Mesendoderm (in vitro differentiated cells): Measurements from ENCODE around the gene IPPK.

Experiments
- DNase-seq: peaks from one replicate; pipeline ENCODE4 v3.0.0; 2013
- H2AK5ac ChIP-seq: 2 replicates; pipeline ENCODE4 v1.6.1; 2013; ENCODE audit warnings: low read length, inconsistent platforms
- H2BK120ac ChIP-seq: 2 replicates; pipeline ENCODE4 v1.6.1; 2013; ENCODE audit warnings: low read depth, mild to moderate bottlenecking, low read length, moderate library complexity, mixed read lengths
- H2BK15ac ChIP-seq: replicated peaks from 2 replicates; pipeline ENCODE4 v1.6.1; 2013; ENCODE audit warnings: low read depth, mild to moderate bottlenecking, moderate library complexity
- H2BK5ac ChIP-seq: 2 replicates; pipeline ENCODE4 v1.6.1; 2013; ENCODE audit warnings: low read length, inconsistent platforms
- H3K18ac ChIP-seq: 2 replicates; pipeline ENCODE4 v1.6.1; 2013; ENCODE audit warnings: mild to moderate bottlenecking, low read length, mixed read lengths
- H3K23ac ChIP-seq: one replicate; pipeline ENCODE4 v1.6.1; 2013; ENCODE audit warnings: low read length
- H3K27ac ChIP-seq: 2 replicates; pipeline ENCODE4 v1.5.1; 2013; ENCODE audit warnings: low read depth, mild to moderate bottlenecking, inconsistent platforms, low read length, moderate library complexity
- H3K27me3 ChIP-seq: 2 replicates; pipeline ENCODE4 v1.6.1; 2013; ENCODE audit warnings: low read length, control low read depth, mild to moderate bottlenecking, inconsistent platforms; ENCODE audit not compliant: insufficient read depth, poor library complexity
- H3K36me3 ChIP-seq: 2 replicates; pipeline ENCODE4 v1.6.1; 2013; ENCODE audit warnings: low read length, inconsistent platforms; ENCODE audit not compliant: control insufficient read depth, insufficient read depth
- H3K4ac ChIP-seq: one replicate; pipeline ENCODE4 v1.6.1; 2013; ENCODE audit warnings: low read depth, mild to moderate bottlenecking, low read length, moderate library complexity
- H3K4me1 ChIP-seq: 2 replicates; pipeline ENCODE4 v1.6.1; 2013; ENCODE audit warnings: low read depth, low read length, inconsistent platforms; ENCODE audit not compliant: control insufficient read depth
- H3K4me2 ChIP-seq: 2 replicates; pipeline ENCODE4 v1.6.1; 2013; ENCODE audit warnings: low read length
- H3K4me3 ChIP-seq: 2 replicates; pipeline ENCODE4 v1.5.1; 2013; ENCODE audit warnings: mild to moderate bottlenecking, low read length
- H3K56ac ChIP-seq: one replicate; pipeline ENCODE4 v1.6.1; 2013; ENCODE audit warnings: low read length
- H3K79me1 ChIP-seq: 2 replicates; pipeline ENCODE4 v1.6.1; 2013; ENCODE audit warnings: low read length, inconsistent platforms
- H3K79me2 ChIP-seq: 2 replicates; pipeline ENCODE4 v1.6.1; 2013; ENCODE audit warnings: mild to moderate bottlenecking, low read length; ENCODE audit not compliant: control insufficient read depth, insufficient read depth
- H3K9ac ChIP-seq: 2 replicates; pipeline ENCODE4 v1.6.1; 2013; ENCODE audit warnings: low read length, inconsistent platforms
- H4K5ac ChIP-seq: one replicate; pipeline ENCODE4 v1.6.1; 2013; ENCODE audit warnings: low read length
- H4K8ac ChIP-seq: one replicate; pipeline ENCODE4 v1.6.1; 2013; ENCODE audit warnings: low read depth, mild to moderate bottlenecking, control low read depth, low read length, moderate library complexity
- WGBS: extraction: QIAGEN DNeasy Blood & Tissue Kit; methylation state at CpG from one replicate; pipeline ENCODE4 v1.1.7; 2013; ENCODE audit warnings: low lambda C conversion rate, missing lambda C conversion rate; ENCODE audit not compliant: insufficient coverage; ENCODE audit errors: extremely low coverage; 5-methylcytosine and 5-hydroxymethylcytosine counted together

The IPPK gene

GRCh38 chr9:92666912-92667532, 2.9 kb downstream of the IPPK start:
- H3K23ac ChIP-seq: no peak overlapping the region
- H3K18ac ChIP-seq: no peak overlapping the region
- H3K9ac ChIP-seq: no peak overlapping the region
- H2BK5ac ChIP-seq: no peak overlapping the region
- no peak overlapping the region for H2AK5ac ChIP-seq
- no peaks in the 10 kb centered on the region for H3K36me3 ChIP-seq
- H3K27ac ChIP-seq: no peak overlapping the region
- H3K4me2 ChIP-seq: no peak overlapping the region
- H4K5ac ChIP-seq: no peak overlapping the region
- H3K4me3 ChIP-seq: no peak overlapping the region
- no peak overlapping the region for H3K56ac ChIP-seq
- no peak overlapping the region for H2BK15ac ChIP-seq
- H4K8ac ChIP-seq: no peak overlapping the region
- no peak for DNase-seq
- H3K27me3 ChIP-seq: no peaks in the 10 kb centered on the region
- no peak overlapping the region for H3K4ac ChIP-seq
- H3K79me2 ChIP-seq: peaks cover 37% of the 10 kb centered on the region
- H3K4me1 ChIP-seq: peaks cover 3% of the 10 kb centered on the region
- peaks cover 32% of the 10 kb centered on the region for H3K79me1 ChIP-seq
- no peak overlapping the region for H2BK120ac ChIP-seq
- WGBS: no CpG with 5 or more reads among the region's 8 CpGs

GRCh38 chr9:92666236-92666635, 3.7 kb downstream of the IPPK start:
- no CpG with 5 or more reads among the region's 6 CpGs for WGBS
- H4K5ac ChIP-seq: no peak overlapping the region
- no peak overlapping the region for H3K23ac ChIP-seq
- H2BK5ac ChIP-seq: no peak overlapping the region
- H3K36me3 ChIP-seq: no peaks in the 10 kb centered on the region
- H2AK5ac ChIP-seq: no peak overlapping the region
- H3K27ac ChIP-seq: no peak overlapping the region
- no peak overlapping the region for H3K9ac ChIP-seq
- H3K4me1 ChIP-seq: peaks cover 3% of the 10 kb centered on the region
- DNase-seq: no peak
- no peak overlapping the region for H2BK120ac ChIP-seq
- H3K4me2 ChIP-seq: no peak overlapping the region
- no peak overlapping the region for H3K56ac ChIP-seq
- H3K79me1 ChIP-seq: peaks cover 36% of the 10 kb centered on the region
- H3K79me2 ChIP-seq: peaks cover 43% of the 10 kb centered on the region
- no peak overlapping the region for H4K8ac ChIP-seq
- H3K4ac ChIP-seq: no peak overlapping the region
- H2BK15ac ChIP-seq: no peak overlapping the region
- no peak overlapping the region for H3K4me3 ChIP-seq
- H3K27me3 ChIP-seq: no peaks in the 10 kb centered on the region
- H3K18ac ChIP-seq: no peak overlapping the region

- DNase-seq: no peak
- H4K5ac ChIP-seq: no peak overlapping the region
Observed at GRCh38 chr9:92665836-92666235, 4.1 kb downstream of the IPPK start.

GRCh38 chr9:92664394-92665152, 5.4 kb downstream of the IPPK start:
- Histone ChIP-seq H4K5ac (no peak overlapping the region), H4K8ac (no peak overlapping the region), H3K79me1 (peaks cover 41% of the 10 kb centered on the region), H3K27ac (no peak overlapping the region), H3K23ac (no peak overlapping the region), H3K4me2 (no peak overlapping the region), H3K27me3 (no peaks in the 10 kb centered on the region), H3K36me3 (no peaks in the 10 kb centered on the region), H3K18ac (no peak overlapping the region), H2BK15ac (no peak overlapping the region), H3K79me2 (peaks cover 45% of the 10 kb centered on the region), H3K4me1 (peaks cover 3% of the 10 kb centered on the region), H3K9ac (no peak overlapping the region), H3K56ac (no peak overlapping the region), H2AK5ac (no peak overlapping the region), H2BK5ac (no peak overlapping the region), H3K4me3 (no peak overlapping the region), H2BK120ac (no peak overlapping the region), H3K4ac (no peak overlapping the region)
- peak; percentile 45 for DNase-seq
- WGBS: no CpG with 5 or more reads among the region's 13 CpGs

More at GRCh38 chr9:92665836-92666235, 4.1 kb downstream of the IPPK start:
- Histone ChIP-seq H3K79me1 (peaks cover 39% of the 10 kb centered on the region), H2BK5ac (no peak overlapping the region), H3K4ac (no peak overlapping the region), H3K56ac (no peak overlapping the region), H3K36me3 (no peaks in the 10 kb centered on the region), H3K27ac (no peak overlapping the region), H3K4me2 (no peak overlapping the region), H3K79me2 (peaks cover 45% of the 10 kb centered on the region), H3K27me3 (no peaks in the 10 kb centered on the region), H3K4me3 (no peak overlapping the region), H3K4me1 (peaks cover 3% of the 10 kb centered on the region), H3K18ac (no peak overlapping the region), H3K23ac (no peak overlapping the region), H2BK120ac (no peak overlapping the region), H4K8ac (no peak overlapping the region), H2AK5ac (no peak overlapping the region), H2BK15ac (no peak overlapping the region), H3K9ac (no peak overlapping the region)
- no CpG with 5 or more reads among the region's 3 CpGs for WGBS

- no CpG with 5 or more reads among the region's 10 CpGs for WGBS
- H3K79me1 ChIP-seq: peaks cover 36% of the 10 kb centered on the region
Observed at GRCh38 chr9:92663951-92664350, 6.0 kb downstream of the IPPK start.

More at GRCh38 chr9:92663951-92664350, 6.0 kb downstream of the IPPK start:
- H3K4me2 ChIP-seq: no peak overlapping the region
- H2BK120ac ChIP-seq: no peak overlapping the region
- no peak overlapping the region for H3K18ac ChIP-seq
- no peaks in the 10 kb centered on the region for H3K36me3 ChIP-seq
- no peaks in the 10 kb centered on the region for H3K27me3 ChIP-seq
- no peak overlapping the region for H2BK15ac ChIP-seq
- no peak overlapping the region for H4K5ac ChIP-seq
- no peak overlapping the region for H3K56ac ChIP-seq
- peaks cover 41% of the 10 kb centered on the region for H3K79me2 ChIP-seq
- H2AK5ac ChIP-seq: no peak overlapping the region
- H3K4me1 ChIP-seq: peaks cover 3% of the 10 kb centered on the region
- H3K9ac ChIP-seq: no peak overlapping the region
- no peak overlapping the region for H4K8ac ChIP-seq
- no peak overlapping the region for H3K4me3 ChIP-seq
- H3K23ac ChIP-seq: no peak overlapping the region
- no peak overlapping the region for H3K4ac ChIP-seq
- DNase-seq: no peak
- no peak overlapping the region for H3K27ac ChIP-seq
- no peak overlapping the region for H2BK5ac ChIP-seq
